ENCODE results near the gene GSN. TPM values are rescaled to one million over a fixed set of nuclear protein-coding genes. Genes with fewer than 3 reads are reported as not detected.
A peak's percentile ranks its signal among the peaks of the same experiment; 100 is the strongest.

GSN gene
- total RNA-seq, 1 donor from 2014 or later: 72.1 TPM

GRCh38 chr9:121280715-121281613 lies 13.0 kb downstream of the GSN start:
- DNase-seq (ENCODE audit: low spot score): no peak
- no peak for TF ChIP-seq EZH2 (IDR thresholded peaks at IDR 0.05)
- TF ChIP-seq, protein P1, sequence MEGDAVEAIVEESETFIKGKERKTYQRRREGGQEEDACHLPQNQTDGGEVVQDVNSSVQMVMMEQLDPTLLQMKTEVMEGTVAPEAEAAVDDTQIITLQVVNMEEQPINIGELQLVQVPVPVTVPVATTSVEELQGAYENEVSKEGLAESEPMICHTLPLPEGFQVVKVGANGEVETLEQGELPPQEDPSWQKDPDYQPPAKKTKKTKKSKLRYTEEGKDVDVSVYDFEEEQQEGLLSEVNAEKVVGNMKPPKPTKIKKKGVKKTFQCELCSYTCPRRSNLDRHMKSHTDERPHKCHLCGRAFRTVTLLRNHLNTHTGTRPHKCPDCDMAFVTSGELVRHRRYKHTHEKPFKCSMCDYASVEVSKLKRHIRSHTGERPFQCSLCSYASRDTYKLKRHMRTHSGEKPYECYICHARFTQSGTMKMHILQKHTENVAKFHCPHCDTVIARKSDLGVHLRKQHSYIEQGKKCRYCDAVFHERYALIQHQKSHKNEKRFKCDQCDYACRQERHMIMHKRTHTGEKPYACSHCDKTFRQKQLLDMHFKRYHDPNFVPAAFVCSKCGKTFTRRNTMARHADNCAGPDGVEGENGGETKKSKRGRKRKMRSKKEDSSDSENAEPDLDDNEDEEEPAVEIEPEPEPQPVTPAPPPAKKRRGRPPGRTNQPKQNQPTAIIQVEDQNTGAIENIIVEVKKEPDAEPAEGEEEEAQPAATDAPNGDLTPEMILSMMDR (IDR thresholded peaks at IDR 0.05): no peak
- no peak for TF ChIP-seq EZH2phosphoT487 (IDR thresholded peaks at IDR 0.05)
- H3K4me3 Mint-ChIP-seq: no peak overlapping the region
- H3K27ac ChIP-seq: no peak overlapping the region
- H3K36me3 ChIP-seq: no peaks in the 10 kb centered on the region
- H3K27me3 ChIP-seq: peaks cover 59% of the 10 kb centered on the region
- peaks cover 20% of the 10 kb centered on the region for H3K4me1 ChIP-seq
- no peaks in the 10 kb centered on the region for H3K79me2 ChIP-seq (ENCODE audit: low read depth)
- peaks cover 2% of the 10 kb centered on the region for H3K36me3 Mint-ChIP-seq
- no peak overlapping the region for H3K4me2 ChIP-seq
- H3K27me3 Mint-ChIP-seq (ENCODE audit: insufficient read depth, low read depth): no peaks in the 10 kb centered on the region
- peaks cover 55% of the 10 kb centered on the region for H3K4me1 Mint-ChIP-seq
- H2AFZ ChIP-seq (replicated peaks): no peak overlapping the region
- H3K9me3 Mint-ChIP-seq: no peaks in the 10 kb centered on the region
- H3K4me3 ChIP-seq: no peak overlapping the region
- peaks cover 19% of the 10 kb centered on the region for H3F3A ChIP-seq (ENCODE audit: low read depth)
- H3K27ac Mint-ChIP-seq: peak overlapping the region; percentile 11
- H3K9me3 ChIP-seq (ENCODE audit: low read depth): no peaks in the 10 kb centered on the region
- no peak overlapping the region for H3K9ac ChIP-seq
- H4K20me1 ChIP-seq (ENCODE audit: low read depth): peaks cover 17% of the 10 kb centered on the region

GRCh38 chr9:121281614-121282276 lies 13.8 kb downstream of the GSN start:
- Histone ChIP-seq H3K36me3 (no peaks in the 10 kb centered on the region), H3F3A (ENCODE audit: low read depth) (peaks cover 26% of the 10 kb centered on the region), H3K9me3 (ENCODE audit: low read depth) (no peaks in the 10 kb centered on the region), H3K27ac (no peak overlapping the region), H4K20me1 (ENCODE audit: low read depth) (peaks cover 24% of the 10 kb centered on the region), H3K9ac (no peak overlapping the region), H3K4me3 (no peak overlapping the region), H3K4me2 (no peak overlapping the region), H3K27me3 (peaks cover 59% of the 10 kb centered on the region), H3K79me2 (ENCODE audit: low read depth) (no peaks in the 10 kb centered on the region), H2AFZ (replicated peaks) (no peak overlapping the region), H3K4me1 (peaks cover 28% of the 10 kb centered on the region)
- no peaks in the 10 kb centered on the region for H3K27me3 Mint-ChIP-seq (ENCODE audit: insufficient read depth, low read depth)
- no peak overlapping the region for H3K27ac Mint-ChIP-seq
- H3K4me3 Mint-ChIP-seq: no peak overlapping the region
- TF ChIP-seq EZH2 (IDR thresholded peaks at IDR 0.05) (no peak), EZH2phosphoT487 (IDR thresholded peaks at IDR 0.05) (no peak)
- TF ChIP-seq, protein P1 (IDR thresholded peaks at IDR 0.05): no peak
- H3K36me3 Mint-ChIP-seq: peaks cover 2% of the 10 kb centered on the region
- H3K9me3 Mint-ChIP-seq: peaks cover 2% of the 10 kb centered on the region
- H3K4me1 Mint-ChIP-seq: peaks cover 63% of the 10 kb centered on the region
- DNase-seq (ENCODE audit: low spot score): no peak

DNA sequence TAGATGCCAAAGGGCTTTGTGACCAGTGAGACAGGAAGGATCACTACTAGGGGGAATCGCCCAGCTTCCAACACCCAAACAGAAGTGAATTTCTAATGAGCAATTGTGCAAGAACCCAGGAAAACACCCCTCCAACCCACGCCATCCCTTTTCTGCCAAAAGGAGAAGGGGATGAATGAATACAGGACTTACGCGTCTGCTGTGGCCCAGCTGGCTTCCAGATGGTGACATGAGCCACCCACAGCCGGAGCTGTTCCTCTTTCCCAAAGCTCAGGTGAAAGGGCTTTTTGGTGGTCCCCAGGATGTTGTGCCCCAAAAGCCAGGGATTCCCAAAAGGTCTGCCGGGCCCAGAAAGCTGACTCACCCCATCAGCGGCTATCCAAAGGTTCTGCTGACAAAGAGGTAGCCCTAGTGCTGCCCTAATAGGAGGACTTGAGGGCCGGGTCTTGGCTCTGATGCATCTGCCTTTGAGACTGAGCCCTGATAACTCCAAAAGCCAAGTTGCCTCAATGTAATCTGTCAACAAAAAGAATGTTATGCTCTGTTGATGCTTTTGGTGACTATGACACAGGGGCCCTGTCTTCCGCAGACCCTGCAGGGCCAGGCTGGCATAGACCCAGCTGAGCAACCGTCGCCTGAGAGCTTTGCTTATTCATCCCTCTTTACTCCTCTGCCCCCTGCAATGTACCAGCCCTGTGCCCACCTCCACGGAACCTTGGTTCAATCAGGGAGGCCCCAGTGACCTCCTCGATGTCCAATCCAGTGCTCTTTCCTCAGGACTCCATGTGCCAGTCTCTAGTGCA lies 14.5 kb downstream of the GSN start:
- TF ChIP-seq, protein P1 (IDR thresholded peaks at IDR 0.05): no peak
- TF ChIP-seq EZH2 (IDR thresholded peaks at IDR 0.05) (no peak), EZH2phosphoT487 (IDR thresholded peaks at IDR 0.05) (no peak)
- Histone ChIP-seq H3K27me3 (peaks cover 59% of the 10 kb centered on the region), H2AFZ (replicated peaks) (no peak overlapping the region), H4K20me1 (ENCODE audit: low read depth) (peaks cover 30% of the 10 kb centered on the region), H3K36me3 (no peaks in the 10 kb centered on the region), H3K27ac (no peak overlapping the region), H3F3A (ENCODE audit: low read depth) (peaks cover 33% of the 10 kb centered on the region), H3K79me2 (ENCODE audit: low read depth) (no peaks in the 10 kb centered on the region), H3K4me2 (no peak overlapping the region), H3K9ac (no peak overlapping the region), H3K4me1 (peaks cover 35% of the 10 kb centered on the region), H3K4me3 (no peak overlapping the region), H3K9me3 (ENCODE audit: low read depth) (no peaks in the 10 kb centered on the region)
- Mint-ChIP-seq H3K4me1 (peaks cover 69% of the 10 kb centered on the region), H3K27ac (peak overlapping the region; percentile 58), H3K36me3 (peaks cover 2% of the 10 kb centered on the region), H3K9me3 (peaks cover 2% of the 10 kb centered on the region), H3K27me3 (ENCODE audit: insufficient read depth, low read depth) (no peaks in the 10 kb centered on the region), H3K4me3 (no peak overlapping the region)
- DNase-seq (ENCODE audit: low spot score): no peak

Measured in neural progenitor cell (in vitro differentiated cells).